ENCODE results near the gene RHOBTB3. TPM values are rescaled to one million over a fixed set of nuclear protein-coding genes. Genes with fewer than 3 reads are reported as not detected.

RHOBTB3 gene
- total and polyA plus RNA-seq, 4 donors, result 10.5 to 59.8 (median 39.8) TPM

GRCh38 chr5:95721582-95722295 is 9.4 kb upstream of the RHOBTB3 start:
- DNase-seq (ENCODE audit: low spot score), result no peak
- Histone ChIP-seq H3K9me3 (ENCODE audit: control insufficient read depth in 4 of 4, low read length in 3 of 4) (no peaks in the 10 kb centered on the region), H3K9ac (ENCODE audit: low read depth in 1 of 2, low read length in 2 of 2) (no peak overlapping the region), H3K36me3 (ENCODE audit: control insufficient read depth in 4 of 4, insufficient read depth in 3 of 4, low read depth in 1 of 4, low read length in 3 of 4) (no peaks in the 10 kb centered on the region), H3K27me3 (ENCODE audit: control insufficient read depth in 4 of 4, insufficient read depth in 4 of 4, low read length in 3 of 4) (no peaks in the 10 kb centered on the region), H3K4me1 (ENCODE audit: control insufficient read depth in 4 of 4, insufficient read depth in 4 of 4, low read length in 3 of 4) (peaks cover 0 to 2% (median under 1%) of the 10 kb centered on the region in 4 donors), H3K27ac (ENCODE audit: low read depth in 1 of 2, low read length in 2 of 2) (no peak overlapping the region), H3K4me3 (ENCODE audit: low read depth in 1 of 3, low read length in 3 of 3) (no peak overlapping the region)
- 65% methylated on average over 1 of the region's 1 CpG for WGBS
- no peak for TF ChIP-seq RXRA (IDR thresholded peaks at IDR 0.05)
- no peak for TF ChIP-seq HNF4G (IDR thresholded peaks at IDR 0.05)
- TF ChIP-seq FOXA1 (IDR thresholded peaks at IDR 0.05), result no peak
- TF ChIP-seq RAD21 (IDR thresholded peaks at IDR 0.05), result no peak
- no peak for TF ChIP-seq YY1 (IDR thresholded peaks at IDR 0.05)
- TF ChIP-seq HNF4A (conservative IDR thresholded peaks at IDR 0.05), result no peak
- TF ChIP-seq EGR1 (IDR thresholded peaks at IDR 0.05; ENCODE audit: low read depth in 2 of 2), result no peak
- no peak for TF ChIP-seq REST (IDR thresholded peaks at IDR 0.05)
- TF ChIP-seq ZBTB33 (IDR thresholded peaks at IDR 0.05), result no peak
- no peak for TF ChIP-seq FOXA2 (IDR thresholded peaks at IDR 0.05)
- TF ChIP-seq NR2F2 (IDR thresholded peaks at IDR 0.05), result no peak
- TF ChIP-seq JUND (IDR thresholded peaks at IDR 0.05), result no peak
- TF ChIP-seq SP1 (IDR thresholded peaks at IDR 0.05), result no peak
- TF ChIP-seq CTCF (IDR thresholded peaks at IDR 0.05; ENCODE audit: low read depth, low read length, missing input control), result no peak
- no peak for TF ChIP-seq TAF1 (conservative IDR thresholded peaks at IDR 0.05)

- no peak for DNase-seq (ENCODE audit: low spot score)
- no peak for TF ChIP-seq YY1 (IDR thresholded peaks at IDR 0.05)
- TF ChIP-seq JUND (IDR thresholded peaks at IDR 0.05), result no peak
- no peak for TF ChIP-seq FOXA2 (IDR thresholded peaks at IDR 0.05)
- TF ChIP-seq EGR1 (IDR thresholded peaks at IDR 0.05; ENCODE audit: low read depth in 2 of 2), result no peak
- no peak for TF ChIP-seq REST (IDR thresholded peaks at IDR 0.05)
- no peak for TF ChIP-seq NR2F2 (IDR thresholded peaks at IDR 0.05)
- no peak for TF ChIP-seq ATF3 (IDR thresholded peaks at IDR 0.05)
- no peak for TF ChIP-seq HNF4G (IDR thresholded peaks at IDR 0.05)
- TF ChIP-seq GABPA (IDR thresholded peaks at IDR 0.05 in 1 of 2, conservative IDR thresholded peaks at IDR 0.05 in 1 of 2), result no peak
- no peak for TF ChIP-seq TAF1 (conservative IDR thresholded peaks at IDR 0.05)
- TF ChIP-seq RAD21 (IDR thresholded peaks at IDR 0.05), result no peak
- no peak for TF ChIP-seq SP1 (IDR thresholded peaks at IDR 0.05)
- no peak for TF ChIP-seq MAX (IDR thresholded peaks at IDR 0.05)
- TF ChIP-seq RXRA (IDR thresholded peaks at IDR 0.05), result no peak
These were observed 7.3 kb upstream of the RHOBTB3 start for GRCh38 chr5:95723632-95724369.

More at GRCh38 chr5:95723632-95724369, 7.3 kb upstream of the RHOBTB3 start:
- no peaks in the 10 kb centered on the region for H3K9me3 ChIP-seq (ENCODE audit: control insufficient read depth in 4 of 4, low read length in 3 of 4)
- 77% methylated on average over 5 of the region's 5 CpGs for WGBS
- no peak overlapping the region for H3K4me3 ChIP-seq (ENCODE audit: low read depth in 1 of 3, low read length in 3 of 3)
- H3K4me1 ChIP-seq (ENCODE audit: control insufficient read depth in 4 of 4, insufficient read depth in 4 of 4, low read length in 3 of 4), result peaks cover 1 to 5% (median 3%) of the 10 kb centered on the region in 4 donors
- no peak overlapping the region for H3K9ac ChIP-seq (ENCODE audit: low read depth in 1 of 2, low read length in 2 of 2)
- H3K27me3 ChIP-seq (ENCODE audit: control insufficient read depth in 4 of 4, insufficient read depth in 4 of 4, low read length in 3 of 4), result no peaks in the 10 kb centered on the region
- no peaks in the 10 kb centered on the region for H3K36me3 ChIP-seq (ENCODE audit: control insufficient read depth in 4 of 4, insufficient read depth in 3 of 4, low read depth in 1 of 4, low read length in 3 of 4)
- no peak overlapping the region for H3K27ac ChIP-seq (ENCODE audit: low read depth in 1 of 2, low read length in 2 of 2)
